ENCODE results near the gene ASB18. TPM values are rescaled to one million over a fixed set of nuclear protein-coding genes. Genes with fewer than 3 reads are reported as not detected.

ASB18 gene
- total and polyA plus RNA-seq, 2 of the 13 experiments (the other 11 are each of a cell fraction or from before 2014, with no cell fraction given), result not detected

GRCh38 chr2:236237468-236238190 is 26.6 kb downstream of the ASB18 start:
- no peak overlapping the region for H3K9ac ChIP-seq (ENCODE audit: insufficient read depth, low read depth, low read length)
- no peaks in the 10 kb centered on the region for H3K4me1 ChIP-seq (ENCODE audit: insufficient read depth, low read length)
- intact Hi-C loops (cut with micrococcal nuclease; ENCODE audit: unreplicated experiment), result no loop called here
- no peaks in the 10 kb centered on the region for H3K36me3 ChIP-seq (replicated peaks in 1 of 2; ENCODE audit: control insufficient read depth in 1 of 2, insufficient read depth in 2 of 2, low read length in 2 of 2)
- in situ Hi-C loops (cut with HindIII; ENCODE audit: extremely low pct_ligation_motif_present, low pct_unique_long_range_greater_than_20kb), result no loop called here
- no peak overlapping the region for H3K27ac ChIP-seq (ENCODE audit: extremely low read length, insufficient read depth, low read length)
- no peak for FAIRE-seq
- no TSS peak for BruUV-seq (replicated peaks)
- H3K79me2 ChIP-seq (ENCODE audit: insufficient read depth, low read length), result no peaks in the 10 kb centered on the region
- no peaks in the 10 kb centered on the region for H3K9me3 ChIP-seq (ENCODE audit: low read length)
- TF ChIP-seq CEBPZ (IDR thresholded peaks at IDR 0.05; ENCODE audit: low read length) (no peak), ZNF713 (CRISPR knock-in tag; IDR thresholded peaks at IDR 0.05) (no peak)
- no peak overlapping the region for H3K4me3 ChIP-seq (replicated peaks in 1 of 3; ENCODE audit: insufficient read depth in 1 of 3, low read depth in 2 of 3, low read length in 3 of 3)
- no peak overlapping the region for H3K4me2 ChIP-seq (ENCODE audit: low read depth, low read length)
- ChIA-PET CTCF (ENCODE audit: low intra/inter-chr PET ratio, low total read pairs) (no interaction called here), POLR2A (no interaction called here)
- H2AFZ ChIP-seq (ENCODE audit: low read length), result no peak overlapping the region
- no peak for DNase-seq (ENCODE audit: low spot score)
- H4K20me1 ChIP-seq (ENCODE audit: insufficient read depth, low read length), result no peaks in the 10 kb centered on the region
- H3K27me3 ChIP-seq (ENCODE audit: control insufficient read depth in 1 of 2, insufficient read depth in 2 of 2, low read length in 2 of 2), result peaks cover 13 to 60% of the 10 kb centered on the region in 2 experiments
- 52% methylated on average over 49 of the region's 64 CpGs for WGBS (ENCODE audit: low lambda C conversion rate)
- ATAC-seq, result peak; percentile 25; the same call in 2 of the 3 replicates
